HG03342 (cell line): ENCODE measurements around the gene CNTRL.
"Not testable (repeated sequence)": the region's sequence is repeated elsewhere in the genome, so short reads cannot be mapped to it uniquely, and the experiment has no call there.

Experiments
- ATAC-seq: cut with Tn5 transposase; IDR thresholded peaks from one replicate; pipeline ENCODE4 v1.9.1; 2021; ENCODE audit warnings: mild to moderate bottlenecking, moderate library complexity; ENCODE audit not compliant: unreplicated experiment

The CNTRL gene

GRCh38 chr9:121074370-121075250 is at the start of gene CNTRL:
Gene CNTRL (plus strand): TSS chr9:121074955. CDS start chr9:121088327, 13,372 bp downstream.
- ATAC-seq, result peak; percentile 65

- no peak for ATAC-seq
Measured at GRCh38 chr9:121026260-121026691, 48.5 kb upstream of the CNTRL start.

GRCh38 chr9:121026768-121027167 is 48.0 kb upstream of the CNTRL start:
- no peak for ATAC-seq

- not testable (repeated sequence) for ATAC-seq
Measured at GRCh38 chr9:121028285-121028684, 46.5 kb upstream of the CNTRL start.

GRCh38 chr9:121029469-121029868 is 45.3 kb upstream of the CNTRL start:
- no peak for ATAC-seq

GRCh38 chr9:121034529-121034928 is 40.2 kb upstream of the CNTRL start:
- ATAC-seq, result no peak

GRCh38 chr9:121035717-121036116 is 39.0 kb upstream of the CNTRL start:
- not testable (repeated sequence) for ATAC-seq

- ATAC-seq, result no peak
Measured at GRCh38 chr9:121038362-121038761, 36.4 kb upstream of the CNTRL start.

- no peak for ATAC-seq
Measured at GRCh38 chr9:121038804-121039203, 36.0 kb upstream of the CNTRL start.

GRCh38 chr9:121048175-121048574 is 26.6 kb upstream of the CNTRL start:
- no peak for ATAC-seq

- no peak for ATAC-seq
Measured at GRCh38 chr9:121048618-121049017, 26.1 kb upstream of the CNTRL start.

- no peak for ATAC-seq
Measured at GRCh38 chr9:121050128-121050988, 24.4 kb upstream of the CNTRL start, which contains the start of gene C5. Gene C5 (minus strand): TSS chr9:121050275. CDS start chr9:121050246, 29 bp downstream.

- no peak for ATAC-seq
Measured at GRCh38 chr9:121053544-121053943, 21.2 kb upstream of the CNTRL start.

- ATAC-seq, result peak; percentile 61
Measured at GRCh38 chr9:121055642-121056143, 19.1 kb upstream of the CNTRL start.

GRCh38 chr9:121057821-121058220 is 16.9 kb upstream of the CNTRL start:
- ATAC-seq, result no peak

GRCh38 chr9:121059513-121059912 is 15.2 kb upstream of the CNTRL start:
- ATAC-seq, result no peak

GRCh38 chr9:121059998-121060636 is 14.6 kb upstream of the CNTRL start:
- ATAC-seq, result no peak

- ATAC-seq, result no peak
Measured at GRCh38 chr9:121066850-121067249, 7.9 kb upstream of the CNTRL start.

GRCh38 chr9:121067640-121068039 is 7.1 kb upstream of the CNTRL start:
- no peak for ATAC-seq

GRCh38 chr9:121069396-121069795 is 5.4 kb upstream of the CNTRL start:
- no peak for ATAC-seq

GRCh38 chr9:121071370-121071755 is 3.4 kb upstream of the CNTRL start:
- ATAC-seq, result peak; percentile 20
